ENCODE results near the gene KCND3.

DNA sequence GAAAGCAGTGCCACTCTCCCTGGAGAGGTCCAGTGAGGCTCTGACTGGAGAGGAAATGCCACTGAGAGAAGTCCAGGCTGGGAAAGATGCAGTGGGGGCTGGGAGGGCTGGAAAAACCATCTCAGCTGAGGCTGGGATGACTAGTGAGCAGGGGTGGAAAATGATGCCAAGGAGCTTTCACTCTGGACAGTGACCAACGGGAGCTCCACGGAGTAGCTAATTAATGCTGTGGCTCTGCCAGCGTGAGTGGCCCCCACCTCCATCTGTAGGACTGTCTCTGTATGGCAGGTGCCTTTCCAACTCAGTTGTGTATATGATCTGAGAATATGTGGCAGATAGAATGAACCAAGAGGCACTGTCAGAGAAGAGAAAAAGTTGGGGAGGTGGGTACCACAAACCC, 147.1 kb downstream of the KCND3 start:
- TF ChIP-seq POLR2A (IDR thresholded peaks at IDR 0.05; ENCODE audit: low read depth, low read length) = no peak
- TF ChIP-seq TAF1 (IDR thresholded peaks at IDR 0.05; ENCODE audit: borderline replicate concordance, low read depth, low read length) = no peak
- TF ChIP-seq POLR2AphosphoS5 (IDR thresholded peaks at IDR 0.05; ENCODE audit: low read depth, low read length) = no peak

Data from GM12892 (cell line).